Panc1 (cell line): ENCODE measurements around the gene CFAP221.

ENCODE experiments used
- POLR2AphosphoS5 ChIP-seq: IDR thresholded peaks from 2 replicates; pipeline ENCODE4 v1.6.1; 2012; ENCODE audit warnings: mild to moderate bottlenecking, low read depth, low read length, moderate library complexity
- TCF7L2 ChIP-seq: IDR thresholded peaks from 2 replicates; pipeline ENCODE4 v1.6.1; 2011; ENCODE audit warnings: mild to moderate bottlenecking, low read depth, low read length, inconsistent platforms
- TF ChIP-seq, protein P1 (sequence below): fragments of 450-650 bp; IDR thresholded peaks from 2 replicates; pipeline ENCODE4 v1.5.1; 2017; ENCODE audit warnings: mild to moderate bottlenecking

DNA sequence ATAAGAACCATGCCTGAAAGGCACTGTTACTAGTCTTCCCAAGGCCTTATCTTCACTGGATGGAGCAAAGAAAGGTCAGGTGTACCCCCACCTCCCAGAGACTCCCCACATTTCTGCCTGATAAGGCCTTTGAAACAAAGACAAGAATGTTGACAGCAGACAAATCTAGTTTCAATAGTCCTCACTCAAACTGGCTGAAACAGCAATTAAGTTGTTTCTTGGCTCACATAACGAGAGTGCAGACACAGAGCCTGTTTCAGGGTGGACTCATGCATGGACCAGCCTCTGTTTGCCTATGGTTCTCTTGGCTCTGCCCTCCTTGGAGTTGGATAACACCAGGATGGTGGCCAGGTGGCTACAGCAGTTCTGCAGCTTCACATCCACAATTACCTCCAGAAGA lies 7.5 kb upstream of the CFAP221 start:
- TF ChIP-seq, protein P1, sequence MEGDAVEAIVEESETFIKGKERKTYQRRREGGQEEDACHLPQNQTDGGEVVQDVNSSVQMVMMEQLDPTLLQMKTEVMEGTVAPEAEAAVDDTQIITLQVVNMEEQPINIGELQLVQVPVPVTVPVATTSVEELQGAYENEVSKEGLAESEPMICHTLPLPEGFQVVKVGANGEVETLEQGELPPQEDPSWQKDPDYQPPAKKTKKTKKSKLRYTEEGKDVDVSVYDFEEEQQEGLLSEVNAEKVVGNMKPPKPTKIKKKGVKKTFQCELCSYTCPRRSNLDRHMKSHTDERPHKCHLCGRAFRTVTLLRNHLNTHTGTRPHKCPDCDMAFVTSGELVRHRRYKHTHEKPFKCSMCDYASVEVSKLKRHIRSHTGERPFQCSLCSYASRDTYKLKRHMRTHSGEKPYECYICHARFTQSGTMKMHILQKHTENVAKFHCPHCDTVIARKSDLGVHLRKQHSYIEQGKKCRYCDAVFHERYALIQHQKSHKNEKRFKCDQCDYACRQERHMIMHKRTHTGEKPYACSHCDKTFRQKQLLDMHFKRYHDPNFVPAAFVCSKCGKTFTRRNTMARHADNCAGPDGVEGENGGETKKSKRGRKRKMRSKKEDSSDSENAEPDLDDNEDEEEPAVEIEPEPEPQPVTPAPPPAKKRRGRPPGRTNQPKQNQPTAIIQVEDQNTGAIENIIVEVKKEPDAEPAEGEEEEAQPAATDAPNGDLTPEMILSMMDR = no peak
- TF ChIP-seq TCF7L2 (no peak), POLR2AphosphoS5 (no peak)
